HG03060 (cell line): ENCODE results near the gene U2AF1L4.

Experiments
- ATAC-seq: cut with Tn5 transposase; IDR thresholded peaks from one replicate; pipeline ENCODE4 v1.9.1; 2021; ENCODE audit warnings: low read depth, moderate number of reproducible peaks; ENCODE audit not compliant: unreplicated experiment

Gene U2AF1L4

GRCh38 chr19:35714601-35715354 lies 30.4 kb downstream of the U2AF1L4 start:
- ATAC-seq: no peak

GRCh38 chr19:35713904-35714495 lies 31.2 kb downstream of the U2AF1L4 start:
- no peak for ATAC-seq

DNA sequence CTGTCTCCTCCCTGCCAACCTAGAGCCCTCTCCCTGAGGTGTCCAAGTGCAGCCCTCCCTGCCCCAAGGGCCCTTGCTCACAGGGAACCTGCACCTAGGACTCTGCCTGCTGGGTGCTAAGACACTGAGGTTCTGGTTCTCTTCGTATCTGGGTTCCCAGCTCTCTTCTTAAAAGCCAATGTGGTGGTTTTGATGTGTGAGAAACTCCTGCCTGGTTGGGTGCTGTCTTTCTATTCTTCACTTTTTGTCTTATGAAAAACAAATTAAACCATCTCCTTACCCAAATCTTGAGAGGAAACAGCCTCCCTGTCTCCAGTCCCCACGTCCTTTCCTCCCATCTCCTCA lies 31.7 kb downstream of the U2AF1L4 start:
- no peak for ATAC-seq

DNA sequence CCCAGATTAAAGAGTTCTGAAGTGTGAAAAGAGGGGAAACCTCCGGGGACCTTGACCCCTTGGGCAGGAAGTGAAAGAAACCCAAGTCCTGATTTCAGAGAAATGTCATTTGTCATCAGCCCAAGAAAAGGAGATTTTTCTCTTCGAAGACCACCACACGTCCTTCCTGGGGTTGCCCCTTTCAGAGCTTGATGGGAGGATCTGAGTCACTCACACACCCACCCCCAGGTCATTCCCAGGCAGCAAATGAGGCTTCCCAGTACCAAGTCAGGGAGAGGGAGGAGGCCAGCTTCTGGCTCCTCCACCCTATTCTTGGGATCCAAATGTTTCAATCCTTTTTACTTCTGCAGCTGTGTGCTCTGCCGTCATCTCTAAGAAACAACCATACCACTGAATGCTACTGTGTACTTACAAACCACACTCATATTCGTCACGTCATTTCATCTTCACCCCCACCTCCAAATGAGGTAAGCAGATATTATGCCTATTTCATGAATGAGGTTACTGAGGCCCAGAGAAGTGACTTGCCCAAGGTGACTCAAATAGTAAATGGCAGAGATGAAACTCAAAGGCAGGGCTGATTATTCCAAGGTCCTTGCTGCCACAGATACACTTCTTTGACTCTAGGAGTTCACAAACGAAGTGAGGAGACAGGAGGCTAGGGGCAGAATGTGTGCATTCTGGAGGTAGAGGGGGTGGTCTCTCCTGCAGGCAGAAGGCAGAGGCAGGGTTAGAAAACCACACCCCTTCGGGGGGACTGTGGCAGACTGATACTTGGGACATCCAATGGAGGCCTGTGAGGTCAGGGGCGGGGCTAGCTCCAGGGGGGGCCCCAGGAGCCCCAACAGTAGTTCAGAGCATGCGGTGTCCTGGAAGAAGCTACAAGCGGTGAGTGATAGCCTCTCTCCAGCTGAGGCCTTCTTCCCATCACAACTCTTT lies 32.4 kb downstream of the U2AF1L4 start:
- no peak for ATAC-seq

DNA sequence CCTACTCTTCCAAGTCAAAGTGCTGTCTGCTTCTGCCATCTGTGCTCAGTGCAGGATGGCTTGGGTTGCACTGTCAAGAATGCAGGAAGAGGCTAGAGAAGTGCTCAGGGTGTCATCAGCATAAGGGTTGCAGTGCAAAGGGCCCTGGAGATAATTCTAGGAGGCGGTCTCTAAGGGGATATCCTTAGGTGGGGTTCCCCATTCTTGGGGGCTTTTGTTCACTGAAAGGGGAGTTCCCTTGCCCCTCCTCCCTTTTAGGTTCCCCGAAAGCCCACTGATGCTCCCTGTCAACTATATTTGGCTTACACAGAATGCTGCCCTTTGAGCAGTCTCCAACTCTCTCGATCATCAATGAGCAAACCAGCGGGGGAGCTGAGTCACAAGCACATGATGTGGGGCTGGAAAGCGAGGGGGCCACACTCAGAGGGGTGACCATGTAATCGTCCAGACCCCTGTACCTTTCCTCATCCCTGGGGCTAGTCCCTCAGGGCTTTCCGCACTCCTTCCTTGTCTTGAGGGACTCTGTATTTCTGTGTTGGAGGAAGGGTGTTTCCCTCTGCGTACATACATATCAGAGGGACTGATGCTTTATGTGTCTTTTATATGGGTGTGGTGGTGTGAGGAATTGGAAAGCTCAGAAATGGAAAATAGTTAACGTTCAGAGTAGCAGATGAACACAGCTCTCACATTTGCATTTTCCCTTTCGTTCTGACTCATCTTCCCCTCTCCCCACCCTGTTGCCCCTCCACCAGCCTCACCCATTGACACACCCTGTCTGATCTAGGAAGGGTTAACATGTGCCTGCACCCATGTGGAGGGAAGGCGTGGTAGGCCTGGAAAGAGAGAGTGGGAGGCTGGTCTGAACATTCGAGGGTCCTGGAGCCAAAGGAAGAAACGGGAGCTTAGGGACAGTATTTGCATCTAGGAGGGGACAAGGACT lies 34.2 kb downstream of the U2AF1L4 start:
- ATAC-seq: no peak

DNA sequence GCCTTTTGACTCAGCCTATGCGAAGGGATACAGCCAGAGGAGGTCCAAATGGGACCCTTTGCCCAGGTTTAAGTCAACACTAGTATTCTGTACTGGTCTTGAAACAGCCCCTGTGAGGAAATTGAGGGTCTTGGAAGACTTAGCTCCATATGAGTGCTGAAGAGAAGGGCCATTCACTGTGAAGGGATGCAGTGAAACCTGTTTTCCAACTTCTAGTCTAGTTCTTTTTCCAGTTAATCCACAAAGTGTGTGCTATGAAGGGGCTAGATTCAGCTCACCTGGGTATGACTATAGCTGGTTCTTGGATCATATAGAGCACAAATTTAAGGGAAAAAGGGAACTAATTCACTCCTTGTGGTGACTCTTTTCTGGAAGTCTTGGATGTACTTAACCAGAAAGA lies 36.8 kb downstream of the U2AF1L4 start:
- no peak for ATAC-seq

GRCh38 chr19:35704218-35704617 lies 41.0 kb downstream of the U2AF1L4 start, which contains the start of gene ZBTB32:
TSS of gene ZBTB32 (plus strand) at chr19:35704558. CDS start at chr19:35714627, 10,069 bp downstream.
- ATAC-seq: no peak

GRCh38 chr19:35703343-35703742 lies 41.9 kb downstream of the U2AF1L4 start:
- ATAC-seq: no peak

- ATAC-seq: peak; percentile 87
Measured at GRCh38 chr19:35702223-35703012, 42.8 kb downstream of the U2AF1L4 start.

- no peak for ATAC-seq
Measured at GRCh38 chr19:35696835-35697234, 48.4 kb downstream of the U2AF1L4 start.

- ATAC-seq: no peak
Measured at GRCh38 chr19:35695895-35696422, 49.3 kb downstream of the U2AF1L4 start.

- ATAC-seq: no peak
Measured at GRCh38 chr19:35693835-35694599, 51.2 kb downstream of the U2AF1L4 start.

- no peak for ATAC-seq
Measured at GRCh38 chr19:35693422-35693821, 51.8 kb downstream of the U2AF1L4 start.
